Measurements from ENCODE around the gene C1QTNF5. TPM values are rescaled to one million over a fixed set of nuclear protein-coding genes. Genes with fewer than 3 reads are reported as not detected.

C1QTNF5 gene
- total RNA-seq, 2 experiments from 2014 or later = not detected

- Histone ChIP-seq H2AFZ (ENCODE audit: low read length) (no peak overlapping the region), H3K36me3 (ENCODE audit: insufficient read depth, low read length) (peaks cover 6% of the 10 kb centered on the region; the same call in 1 of the 2 replicates), H3K4me1 (ENCODE audit: insufficient read depth, low read length, poor library complexity, severe bottlenecking) (peaks cover 48% of the 10 kb centered on the region), H3K9me3 (ENCODE audit: low read length) (no peaks in the 10 kb centered on the region), H3K27ac (ENCODE audit: low read depth, low read length, poor library complexity, severe bottlenecking) (no peak overlapping the region), H4K20me1 (ENCODE audit: insufficient read depth, low read length) (no peaks in the 10 kb centered on the region), H3K9me2 (ENCODE audit: insufficient read depth, low read length) (no peaks in the 10 kb centered on the region), H3K79me2 (ENCODE audit: insufficient read depth, low read depth, low read length) (peaks cover 10% of the 10 kb centered on the region; the same call in 1 of the 2 replicates), H3K4me3 (ENCODE audit: low read depth, low read length, poor library complexity, severe bottlenecking) (peak overlapping the region; percentile 10), H3K4me2 (ENCODE audit: low read length) (peak overlapping the region; percentile 50)
- ChIA-PET POLR2A (interaction anchor here (0.5 to 1.8 kb wide), 9 partner anchors 20 to 277 kb away, joined by 3 to 7 read pairs (median 3); partner anchors contain the start of gene USP2), CTCF (ENCODE audit: unreplicated experiment) (interaction anchor here (0.5 to 2.0 kb wide), 13 partner anchors 12 to 335 kb away, joined by 3 to 16 read pairs (median 4); partner anchors contain the start of gene USP2)
- TF ChIP-seq CTCF (conservative IDR thresholded peaks at IDR 0.05; ENCODE audit: low read length) = peak; percentile 95
- no peak for TF ChIP-seq EZH2phosphoT487 (IDR thresholded peaks at IDR 0.05; ENCODE audit: borderline replicate concordance, low read depth, low read length)
- DNase-seq (ENCODE audit: low spot score) = peak; percentile 79
- no TSS peak for BruUV-seq (replicated peaks)
- intact Hi-C loops (cut with micrococcal nuclease; ENCODE audit: unreplicated experiment) = loop anchor here (1.0 to 5.0 kb wide), 2 partner anchors 36 to 134 kb away; no protein-coding TSS in a partner anchor
Measured at GRCh38 chr11:119338318-119338890, 2.3 kb downstream of the C1QTNF5 start.

- Histone ChIP-seq H3K4me2 (ENCODE audit: low read length) (peak overlapping the region; percentile 50), H3K79me2 (ENCODE audit: insufficient read depth, low read depth, low read length) (peaks cover 10% of the 10 kb centered on the region; the same call in 1 of the 2 replicates), H3K27ac (ENCODE audit: low read depth, low read length, poor library complexity, severe bottlenecking) (no peak overlapping the region), H3K9me2 (ENCODE audit: insufficient read depth, low read length) (no peaks in the 10 kb centered on the region), H4K20me1 (ENCODE audit: insufficient read depth, low read length) (no peaks in the 10 kb centered on the region), H3K4me3 (ENCODE audit: low read depth, low read length, poor library complexity, severe bottlenecking) (peak overlapping the region; percentile 13), H2AFZ (ENCODE audit: low read length) (no peak overlapping the region), H3K4me1 (ENCODE audit: insufficient read depth, low read length, poor library complexity, severe bottlenecking) (peaks cover 48% of the 10 kb centered on the region), H3K9me3 (ENCODE audit: low read length) (no peaks in the 10 kb centered on the region), H3K36me3 (ENCODE audit: insufficient read depth, low read length) (peaks cover 6% of the 10 kb centered on the region; the same call in 1 of the 2 replicates)
- DNase-seq (ENCODE audit: low spot score) = no peak
- TF ChIP-seq EZH2phosphoT487 (IDR thresholded peaks at IDR 0.05; ENCODE audit: borderline replicate concordance, low read depth, low read length) = no peak
- no peak for TF ChIP-seq CTCF (conservative IDR thresholded peaks at IDR 0.05; ENCODE audit: low read length)
- BruUV-seq (replicated peaks) = no TSS peak
- intact Hi-C loops (cut with micrococcal nuclease; ENCODE audit: unreplicated experiment) = loop anchor here (1.0 to 5.0 kb wide), 2 partner anchors 37 to 135 kb away; no protein-coding TSS in a partner anchor
- CTCF ChIA-PET (ENCODE audit: unreplicated experiment) = interaction anchor here (0.5 to 2.0 kb wide), 11 partner anchors 13 to 336 kb away, joined by 3 to 16 read pairs (median 4); partner anchors contain the start of gene USP2
- POLR2A ChIA-PET = interaction anchor here (0.5 to 1.8 kb wide), 13 partner anchors 19 to 1964 kb away, joined by 3 to 7 read pairs (median 3); partner anchors contain the start of genes HINFP and USP2
Measured at GRCh38 chr11:119337581-119338317, 2.9 kb downstream of the C1QTNF5 start.
